HG02763 (cell line): ENCODE results near the gene CCDC171.
"Not testable (repeated sequence)": the region's sequence is repeated elsewhere in the genome, so short reads cannot be mapped to it uniquely, and the experiment has no call there.

Source experiments
- ATAC-seq: cut with Tn5 transposase; IDR thresholded peaks from one replicate; pipeline ENCODE4 v1.9.1; 2021; ENCODE audit warnings: mild to moderate bottlenecking, moderate library complexity; ENCODE audit not compliant: unreplicated experiment

The CCDC171 gene

GRCh38 chr9:15549611-15550010 is 3.2 kb upstream of the CCDC171 start:
- no peak for ATAC-seq

- peak; percentile 17 for ATAC-seq
Observed at GRCh38 chr9:15553528-15553898, 670 bp downstream of the CCDC171 start.

DNA sequence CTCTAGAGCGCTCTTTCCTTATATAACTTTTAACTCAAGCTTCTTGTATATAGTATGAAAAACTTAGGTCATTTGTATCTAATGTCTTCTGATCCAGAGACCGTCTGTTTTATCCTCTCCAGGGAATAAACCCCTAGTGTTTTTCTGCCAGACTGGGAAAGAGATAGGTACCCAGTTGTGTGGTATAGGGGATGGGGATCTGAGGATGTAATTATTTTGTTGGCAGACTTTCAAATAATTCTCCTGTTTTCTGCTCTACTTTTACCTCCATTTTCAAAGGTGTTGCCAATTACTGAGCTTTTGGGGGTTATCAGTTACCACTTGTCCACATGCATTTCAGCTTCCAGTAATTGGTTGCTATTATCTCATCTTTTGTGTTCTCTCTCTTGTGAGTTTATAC is 17.9 kb downstream of the CCDC171 start:
- ATAC-seq = no peak

DNA sequence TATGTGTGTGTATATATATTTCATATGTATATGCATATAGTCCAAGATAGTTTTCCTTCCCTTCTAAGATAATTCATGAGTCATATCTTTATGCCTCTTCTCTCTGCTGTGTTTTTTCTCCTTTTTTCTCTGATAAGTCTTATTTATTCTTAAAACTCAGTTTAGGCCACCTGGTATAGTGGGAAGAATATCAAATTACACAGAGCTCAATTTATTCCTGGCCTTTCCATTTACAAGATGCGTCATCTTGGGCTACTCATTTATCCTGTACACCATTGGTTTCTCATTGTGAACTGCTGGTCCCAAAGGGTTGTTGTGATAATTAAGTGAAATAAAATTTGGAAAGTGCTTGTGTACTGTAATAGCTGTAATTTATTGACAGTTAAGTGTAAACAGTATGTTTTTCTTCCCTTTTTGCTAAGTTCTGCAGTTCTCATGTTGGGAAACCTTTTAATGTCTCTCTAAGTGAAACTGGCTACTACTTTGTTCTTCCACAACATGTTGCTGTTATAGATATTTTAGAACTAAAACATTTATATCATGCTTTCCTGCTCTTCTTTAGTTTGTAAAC is 19.4 kb downstream of the CCDC171 start:
- ATAC-seq = no peak

DNA sequence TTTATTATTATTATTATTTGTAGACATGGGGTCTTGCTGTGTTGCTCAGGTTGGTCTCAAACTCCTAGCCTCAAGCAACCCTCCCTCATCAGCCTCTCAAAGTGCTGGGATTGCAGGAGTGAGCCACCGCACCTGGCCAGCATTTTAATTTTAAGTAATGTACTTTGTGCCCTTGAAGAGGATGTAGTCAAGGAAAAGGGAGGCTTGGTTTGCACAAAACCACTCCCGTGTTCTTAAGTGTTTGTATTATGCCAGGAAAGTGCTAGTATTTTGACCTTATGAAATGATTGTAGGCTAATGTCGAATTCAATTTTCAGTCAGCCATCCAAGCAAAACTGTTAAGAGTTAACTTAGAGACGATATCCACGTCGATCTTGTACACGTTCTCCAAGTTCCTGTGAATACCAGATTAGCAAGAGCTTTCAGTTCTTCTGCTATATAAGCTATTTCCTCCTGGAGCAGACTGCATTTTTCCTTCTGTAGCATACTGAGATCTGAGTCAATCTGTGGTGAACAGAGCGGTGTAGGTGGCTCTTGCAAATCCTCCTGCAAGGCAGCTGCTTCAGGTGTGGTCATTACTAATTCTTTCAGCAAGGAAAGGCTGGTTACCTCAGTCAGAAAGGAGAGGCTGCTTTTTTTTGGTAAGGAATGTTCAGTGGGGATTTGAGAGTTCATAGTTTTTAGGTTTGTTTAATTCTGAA is 23.7 kb downstream of the CCDC171 start:
- ATAC-seq = no peak

DNA sequence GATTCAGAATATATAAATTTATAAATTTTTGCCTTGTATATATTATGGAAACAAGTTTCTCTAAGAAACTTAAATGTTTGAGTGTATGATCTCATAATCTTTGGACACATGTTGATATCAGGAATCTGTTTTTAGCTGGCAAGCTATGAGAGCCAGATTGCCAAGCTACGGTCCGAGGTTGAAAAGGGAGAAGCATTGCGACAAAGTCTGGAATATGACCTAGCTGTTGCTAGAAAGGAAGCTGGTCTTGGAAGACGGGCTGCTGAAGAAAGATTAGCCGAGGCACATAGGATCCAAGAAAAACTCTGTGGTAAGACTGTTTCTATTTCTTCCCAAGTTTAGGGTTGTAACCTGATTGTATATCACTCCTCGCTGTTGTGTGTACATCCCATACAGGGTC is 25.9 kb downstream of the CCDC171 start:
- ATAC-seq = no peak

DNA sequence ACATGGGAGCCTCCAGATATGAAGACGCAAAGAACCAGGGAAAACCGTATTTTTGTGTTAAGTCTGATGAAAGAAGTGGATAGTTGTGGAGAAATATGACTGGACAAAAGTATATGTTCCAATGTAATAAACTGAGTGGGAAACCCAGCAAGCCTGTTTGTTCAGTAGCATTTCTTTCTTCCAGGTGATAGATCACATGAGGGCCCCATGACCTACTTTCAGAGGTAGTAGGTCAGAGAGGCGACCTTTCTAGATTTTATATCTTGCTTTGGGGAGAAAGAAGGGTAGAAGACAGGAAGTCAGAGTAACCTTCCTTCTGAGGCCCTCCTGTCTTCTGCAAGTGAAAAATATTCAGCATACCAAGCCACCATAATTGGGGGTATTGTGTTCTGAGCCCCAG is 31.5 kb downstream of the CCDC171 start:
- ATAC-seq = no peak

- ATAC-seq = no peak
Observed at GRCh38 chr9:15592317-15592716, 39.5 kb downstream of the CCDC171 start.

GRCh38 chr9:15592940-15593339 is 40.1 kb downstream of the CCDC171 start:
- not testable (repeated sequence) for ATAC-seq

DNA sequence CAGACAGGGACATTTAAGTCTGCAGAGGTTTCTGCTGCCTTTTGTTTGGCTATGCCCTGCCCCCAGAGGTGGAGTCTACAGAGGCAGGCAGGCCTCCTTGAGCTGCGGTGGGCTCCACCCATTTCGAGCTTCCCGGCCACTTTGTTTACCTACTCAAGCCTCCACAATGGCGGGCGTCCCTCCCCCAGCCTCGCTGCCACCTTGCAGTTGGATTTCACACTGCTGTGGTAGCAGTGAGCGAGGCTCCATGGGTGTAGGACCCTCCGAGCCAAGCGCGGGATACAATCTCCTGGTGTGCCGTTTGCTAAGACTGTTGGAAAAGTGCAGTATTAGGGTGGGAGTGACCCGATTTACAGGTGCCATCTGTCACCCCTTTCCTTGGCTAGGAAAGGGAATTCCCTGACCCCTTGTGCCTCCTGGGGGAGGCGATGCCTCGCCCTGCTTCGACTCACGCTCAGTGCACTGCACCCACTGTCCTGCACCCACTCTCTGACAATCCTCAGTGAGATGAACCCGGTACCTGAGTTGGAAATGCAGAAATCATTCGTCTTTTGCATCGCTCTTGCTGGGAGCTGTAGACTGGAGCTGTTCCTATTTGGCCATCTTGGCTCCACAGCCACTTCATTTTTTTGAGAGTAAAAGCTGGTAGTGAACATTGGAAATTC is 48.0 kb downstream of the CCDC171 start:
- ATAC-seq = not testable (repeated sequence)

DNA sequence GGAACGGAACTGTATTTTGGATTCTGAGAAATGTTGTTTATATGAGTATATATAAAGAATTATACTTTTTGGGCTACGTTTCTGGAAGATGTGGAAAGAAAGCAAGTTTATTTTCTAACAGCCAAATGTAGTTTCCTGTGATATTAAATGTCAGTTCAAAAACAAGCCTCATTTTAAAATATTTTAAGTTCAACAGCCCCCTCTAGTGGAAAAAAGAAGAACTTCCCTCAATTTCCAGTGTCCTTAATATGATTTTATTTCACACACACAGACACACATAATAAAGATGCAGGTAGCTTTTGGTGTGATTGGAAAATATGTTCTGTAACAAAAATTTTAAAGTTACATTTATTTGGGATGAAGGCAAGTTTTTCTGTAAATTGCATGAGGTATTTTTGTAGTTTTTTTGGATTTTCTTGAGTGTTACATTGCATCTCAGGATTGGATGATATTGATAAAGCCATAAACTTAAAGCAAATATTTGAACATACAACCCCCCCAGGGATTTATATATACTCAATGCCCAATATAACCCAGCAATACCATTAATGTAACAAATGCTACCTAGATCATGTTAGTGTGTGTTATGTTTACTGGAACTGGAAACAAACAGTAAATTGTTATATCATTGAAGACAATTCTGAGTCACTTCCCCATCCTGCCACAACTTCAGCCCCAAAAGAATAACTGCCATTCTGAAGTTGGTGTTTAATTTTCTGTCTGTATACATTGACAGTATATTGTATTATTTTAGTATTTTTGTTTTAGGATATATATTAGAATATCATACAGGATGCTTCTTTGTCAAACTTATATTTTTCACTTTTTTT is 54.0 kb downstream of the CCDC171 start:
- ATAC-seq = no peak

- ATAC-seq = no peak
Observed at GRCh38 chr9:15612962-15613361, 60.1 kb downstream of the CCDC171 start.

- ATAC-seq = no peak
Observed at GRCh38 chr9:15617782-15618181, 64.9 kb downstream of the CCDC171 start.

DNA sequence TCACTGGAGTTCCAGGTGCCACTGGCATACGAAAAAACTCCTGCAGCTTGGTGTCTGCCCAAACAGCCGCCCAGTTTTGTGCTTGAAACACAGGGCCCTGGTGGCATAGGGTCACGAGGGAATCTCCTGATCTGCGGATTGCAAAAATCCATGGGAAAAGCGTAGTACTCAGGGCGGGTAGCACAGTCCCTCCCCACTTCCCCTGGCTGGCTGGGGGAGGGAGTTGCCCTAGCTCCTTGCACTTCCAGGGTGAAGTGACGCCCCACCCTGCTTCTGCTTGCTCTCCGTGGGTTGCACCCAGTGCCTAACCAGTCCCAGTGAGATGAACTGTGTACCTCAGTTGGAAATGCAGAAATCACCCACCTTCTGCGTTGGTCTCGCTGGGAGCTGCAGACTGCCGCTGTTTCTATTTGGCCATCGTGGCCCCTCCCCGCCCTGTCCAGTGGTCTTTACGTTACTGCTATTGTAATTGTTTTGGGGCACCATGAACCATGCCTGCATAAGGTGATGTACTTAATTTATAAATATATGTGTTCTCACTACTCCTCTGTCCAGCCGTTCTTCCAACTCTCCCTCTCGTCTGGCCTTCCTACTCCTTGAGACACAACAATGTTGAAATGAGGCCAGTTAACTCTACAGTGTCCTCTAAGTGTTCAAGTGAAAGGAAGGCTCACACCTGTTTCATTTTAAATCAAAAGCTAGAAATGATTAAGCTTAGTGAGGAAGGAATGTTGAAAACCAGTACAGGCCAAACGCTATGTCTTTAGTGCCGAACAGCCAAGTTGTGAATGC is 65.9 kb downstream of the CCDC171 start:
- ATAC-seq = no peak

GRCh38 chr9:15622318-15622971 is 69.6 kb downstream of the CCDC171 start:
- ATAC-seq = no peak

GRCh38 chr9:15635752-15636151 is 82.9 kb downstream of the CCDC171 start:
- no peak for ATAC-seq

- ATAC-seq = no peak
Observed at GRCh38 chr9:15640121-15640520, 87.3 kb downstream of the CCDC171 start.

DNA sequence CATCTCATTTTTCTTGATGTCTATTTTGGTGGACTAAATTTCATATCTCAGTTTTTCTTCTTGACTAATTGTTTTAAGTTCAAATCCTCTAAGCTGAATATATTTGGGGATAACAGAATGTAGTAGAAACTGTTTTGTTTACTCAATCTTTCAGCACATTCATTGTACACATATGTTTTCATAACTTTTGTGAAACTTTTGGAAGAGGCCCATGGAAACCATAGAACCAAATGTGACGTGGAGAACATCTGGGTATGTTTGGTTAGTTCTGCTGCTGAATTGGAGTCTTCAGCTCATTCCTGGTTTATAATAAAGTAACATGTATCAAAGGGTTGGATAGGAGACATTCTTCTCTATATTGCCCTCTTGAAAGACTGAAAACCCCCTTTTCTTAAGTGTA is 88.4 kb downstream of the CCDC171 start:
- ATAC-seq = no peak

GRCh38 chr9:15642369-15642962 is 89.6 kb downstream of the CCDC171 start:
- ATAC-seq = no peak

DNA sequence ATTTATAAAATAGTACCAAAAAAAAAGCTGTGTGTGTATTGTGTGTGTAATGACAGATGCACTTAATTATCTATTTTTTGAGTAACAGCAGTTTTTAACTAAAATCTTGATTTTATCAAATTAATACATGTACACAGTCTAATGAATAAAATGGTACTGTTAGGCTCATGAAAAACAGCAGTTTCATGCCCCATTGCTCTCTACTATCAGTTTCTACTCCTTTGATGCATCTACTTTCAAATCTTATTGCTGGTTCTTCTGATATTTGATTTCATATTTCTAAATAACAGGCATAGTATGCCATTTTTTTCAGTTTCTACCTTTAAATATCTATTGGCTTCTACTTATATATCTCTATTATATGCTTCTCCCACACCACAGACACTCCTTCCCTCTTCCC is 117.4 kb downstream of the CCDC171 start:
- ATAC-seq = peak; percentile 67
